Loucy (cell line): Measurements from ENCODE around the gene CFH.

Experiments used
- EZH2phosphoT487 ChIP-seq: fragments of 200-600 bp; IDR thresholded peaks from 2 replicates; pipeline ENCODE4 v1.6.1; 2018; ENCODE audit warnings: antibody characterized with exemption, mild to moderate bottlenecking, moderate library complexity, borderline replicate concordance
- TF ChIP-seq, protein P1 (sequence below): fragments of 200-600 bp; sonication (generic); conservative IDR thresholded peaks from 2 replicates; pipeline ENCODE4 v1.5.1; 2014; ENCODE audit warnings: mild to moderate bottlenecking, antibody characterized with exemption, low read length

DNA sequence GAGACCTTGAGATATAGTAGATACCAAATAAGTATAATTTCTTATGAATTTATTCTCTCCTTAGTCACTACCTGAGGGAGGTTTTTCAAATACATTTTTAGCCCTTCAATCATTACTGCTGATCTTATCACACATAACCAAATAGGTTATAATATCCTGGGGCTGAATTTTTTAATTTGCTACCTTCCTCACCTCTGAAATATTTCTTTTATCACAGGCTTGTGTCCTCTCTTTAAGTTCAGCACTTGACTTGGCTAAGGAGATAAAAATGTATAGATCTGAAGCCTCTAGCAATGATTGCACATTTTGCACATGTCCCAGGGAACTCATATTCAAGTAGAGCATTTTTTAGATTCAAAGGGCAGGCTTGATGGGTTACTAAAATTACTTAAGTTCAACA is 23.1 kb downstream of the CFH start:
- TF ChIP-seq, protein P1, sequence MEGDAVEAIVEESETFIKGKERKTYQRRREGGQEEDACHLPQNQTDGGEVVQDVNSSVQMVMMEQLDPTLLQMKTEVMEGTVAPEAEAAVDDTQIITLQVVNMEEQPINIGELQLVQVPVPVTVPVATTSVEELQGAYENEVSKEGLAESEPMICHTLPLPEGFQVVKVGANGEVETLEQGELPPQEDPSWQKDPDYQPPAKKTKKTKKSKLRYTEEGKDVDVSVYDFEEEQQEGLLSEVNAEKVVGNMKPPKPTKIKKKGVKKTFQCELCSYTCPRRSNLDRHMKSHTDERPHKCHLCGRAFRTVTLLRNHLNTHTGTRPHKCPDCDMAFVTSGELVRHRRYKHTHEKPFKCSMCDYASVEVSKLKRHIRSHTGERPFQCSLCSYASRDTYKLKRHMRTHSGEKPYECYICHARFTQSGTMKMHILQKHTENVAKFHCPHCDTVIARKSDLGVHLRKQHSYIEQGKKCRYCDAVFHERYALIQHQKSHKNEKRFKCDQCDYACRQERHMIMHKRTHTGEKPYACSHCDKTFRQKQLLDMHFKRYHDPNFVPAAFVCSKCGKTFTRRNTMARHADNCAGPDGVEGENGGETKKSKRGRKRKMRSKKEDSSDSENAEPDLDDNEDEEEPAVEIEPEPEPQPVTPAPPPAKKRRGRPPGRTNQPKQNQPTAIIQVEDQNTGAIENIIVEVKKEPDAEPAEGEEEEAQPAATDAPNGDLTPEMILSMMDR: no peak
- no peak for TF ChIP-seq EZH2phosphoT487
